WTC11 (cell line): ENCODE results near the gene RNF152. TPM values are rescaled to one million over a fixed set of nuclear protein-coding genes. Genes with fewer than 3 reads are reported as not detected.

Experiments used
- ATAC-seq: fragments of 200-7000 bp; cut with Tn5 transposase; 2 replicates; pipeline ENCODE4 v1.10.0; 2021; ENCODE audit warnings: mild to moderate bottlenecking, moderate library complexity
- CTCF ChIA-PET: fragments of 300-600 bp; sonication (Branson Sonifier 250); formaldehyde crosslinking; loops from one replicate; lab custom pipeline; 2021; ENCODE audit warnings: antibody characterized with exemption; lab: Charles Lee
- POLR2A ChIA-PET: fragments of 350-600 bp; sonication (Branson Sonifier 250); formaldehyde crosslinking; loops from one replicate; lab custom pipeline; 2021; ENCODE audit warnings: antibody characterized with exemption; lab: Charles Lee
- DNase-seq: peaks from one replicate; pipeline ENCODE4 v3.0.0; 2021; ENCODE audit warnings: low spot score
- H3K27ac Mint-ChIP-seq: 2 replicates; pipeline ENCODE4 v1.8.0; 2021; ENCODE audit warnings: mixed read lengths
- H3K27me3 Mint-ChIP-seq: 2 replicates; pipeline ENCODE4 v1.8.0; 2021; ENCODE audit warnings: low read depth, mild to moderate bottlenecking, moderate library complexity, mixed read lengths
- H3K36me3 Mint-ChIP-seq: 2 replicates; pipeline ENCODE4 v1.8.0; 2021; ENCODE audit warnings: mixed read lengths
- H3K4me1 Mint-ChIP-seq: 2 replicates; pipeline ENCODE4 v1.8.0; 2022; ENCODE audit warnings: mixed read lengths
- H3K4me3 Mint-ChIP-seq: 2 replicates; pipeline ENCODE4 v1.8.0; 2021; ENCODE audit warnings: mild to moderate bottlenecking, moderate library complexity, mixed read lengths
- H3K9me3 Mint-ChIP-seq: 2 replicates; pipeline ENCODE4 v1.8.0; 2021; ENCODE audit warnings: mixed read lengths
- ARID4B ChIP-seq: sonication (generic); formaldehyde crosslinking; IDR thresholded peaks from 2 replicates; pipeline ENCODE4 v1.8.0; 2023; ENCODE audit warnings: missing genetic modification reagents, mild to moderate bottlenecking, borderline replicate concordance
- ATF1 ChIP-seq: sonication (generic); formaldehyde crosslinking; IDR thresholded peaks from 2 replicates; pipeline ENCODE4 v1.8.1; 2023; ENCODE audit warnings: mild to moderate bottlenecking, moderate library complexity, missing genetic modification reagents
- CBFB ChIP-seq: sonication (generic); formaldehyde crosslinking; IDR thresholded peaks from 2 replicates; pipeline ENCODE4 v1.8.1; 2022; ENCODE audit warnings: mild to moderate bottlenecking, low read depth, missing genetic modification reagents
- CDX4 ChIP-seq: fragments of 250-450 bp; sonication (Bioruptor Pico); IDR thresholded peaks from 2 replicates; pipeline ENCODE4 v1.9.0; 2021; ENCODE audit warnings: moderate library complexity, mild to moderate bottlenecking, inconsistent platforms, borderline replicate concordance
- E2F1 ChIP-seq: sonication (generic); formaldehyde crosslinking; IDR thresholded peaks from 2 replicates; pipeline ENCODE4 v1.8.0; 2022; ENCODE audit warnings: mild to moderate bottlenecking, missing genetic modification reagents
- E2F5 ChIP-seq: sonication (generic); formaldehyde crosslinking; IDR thresholded peaks from 2 replicates; pipeline ENCODE4 v1.8.1; 2022; ENCODE audit warnings: mild to moderate bottlenecking, moderate library complexity, missing genetic modification reagents
- ELF4 ChIP-seq: sonication (generic); formaldehyde crosslinking; IDR thresholded peaks from 2 replicates; pipeline ENCODE4 v1.8.1; 2022; ENCODE audit warnings: low read depth, mild to moderate bottlenecking, moderate library complexity, missing genetic modification reagents
- ETV6 ChIP-seq: sonication (generic); formaldehyde crosslinking; IDR thresholded peaks from 2 replicates; pipeline ENCODE4 v1.8.1; 2022; ENCODE audit warnings: mild to moderate bottlenecking, missing genetic modification reagents
- FOXJ3 ChIP-seq: sonication (generic); formaldehyde crosslinking; IDR thresholded peaks from 2 replicates; pipeline ENCODE4 v1.9.0; 2021; ENCODE audit warnings: missing genetic modification reagents, mild to moderate bottlenecking, borderline replicate concordance
- IRF2 ChIP-seq: sonication (generic); formaldehyde crosslinking; IDR thresholded peaks from 2 replicates; pipeline ENCODE4 v1.8.0; 2022; ENCODE audit warnings: low read depth, missing genetic modification reagents, borderline replicate concordance
- NFATC4 ChIP-seq: fragments of 250-450 bp; sonication (Bioruptor Pico); IDR thresholded peaks from 2 replicates; pipeline ENCODE4 v1.9.0; 2021; ENCODE audit warnings: mild to moderate bottlenecking
- OVOL2 ChIP-seq: fragments of 250-450 bp; sonication (Bioruptor Pico); IDR thresholded peaks from 2 replicates; pipeline ENCODE4 v1.9.0; 2021; ENCODE audit warnings: mild to moderate bottlenecking, borderline replicate concordance
- RORB ChIP-seq: fragments of 250-450 bp; sonication (Bioruptor Pico); IDR thresholded peaks from 2 replicates; pipeline ENCODE4 v1.9.0; 2021; ENCODE audit warnings: mild to moderate bottlenecking
- SMAD4 ChIP-seq: sonication (generic); formaldehyde crosslinking; IDR thresholded peaks from 2 replicates; pipeline ENCODE4 v1.8.0; 2022; ENCODE audit warnings: mild to moderate bottlenecking, missing genetic modification reagents
- SOX15 ChIP-seq: fragments of 250-450 bp; sonication (Bioruptor Pico); IDR thresholded peaks from 2 replicates; pipeline ENCODE4 v1.9.0; 2021; ENCODE audit warnings: mild to moderate bottlenecking
- USF2 ChIP-seq: sonication (generic); formaldehyde crosslinking; IDR thresholded peaks from 2 replicates; pipeline ENCODE4 v1.8.1; 2023; ENCODE audit warnings: mild to moderate bottlenecking, missing genetic modification reagents, moderate library complexity
- ZBTB43 ChIP-seq: sonication (generic); formaldehyde crosslinking; IDR thresholded peaks from 2 replicates; pipeline ENCODE4 v1.8.1; 2023; ENCODE audit warnings: mild to moderate bottlenecking, missing genetic modification reagents
- ZMAT4 ChIP-seq: fragments of 250-450 bp; sonication (Bioruptor Pico); IDR thresholded peaks from 2 replicates; pipeline ENCODE4 v1.9.0; 2021; ENCODE audit warnings: mild to moderate bottlenecking
- ZNF138 ChIP-seq: sonication (generic); formaldehyde crosslinking; conservative IDR thresholded peaks from 2 replicates; pipeline ENCODE4 v1.8.1; 2022; ENCODE audit warnings: mild to moderate bottlenecking, moderate library complexity, missing genetic modification reagents
- ZNF232 ChIP-seq: sonication (generic); formaldehyde crosslinking; IDR thresholded peaks from 2 replicates; pipeline ENCODE4 v1.8.0; 2022; ENCODE audit warnings: mild to moderate bottlenecking, missing genetic modification reagents
- ZNF263 ChIP-seq: sonication (generic); formaldehyde crosslinking; IDR thresholded peaks from 2 replicates; pipeline ENCODE4 v1.8.1; 2022; ENCODE audit warnings: low read depth, mild to moderate bottlenecking, moderate library complexity, missing genetic modification reagents
- ZNF396 ChIP-seq: fragments of 250-450 bp; sonication (Bioruptor Pico); IDR thresholded peaks from 2 replicates; pipeline ENCODE4 v1.8.0; 2021; ENCODE audit warnings: mild to moderate bottlenecking, moderate library complexity, borderline replicate concordance
- total RNA-seq: library from RNA; stranded (reverse); gene quantifications from 3 replicates; pipeline ENCODE4 v1.2.3, GENCODE V29; 2021

Gene RNF152
- total RNA-seq, 1 experiment from 2014 or later, result 3.7 TPM

GRCh38 chr18:61785588-61785987 lies 107.2 kb downstream of the RNF152 start:
- Mint-ChIP-seq H3K9me3 (peaks cover 31% of the 10 kb centered on the region), H3K27me3 (no peaks in the 10 kb centered on the region), H3K4me3 (no peak overlapping the region), H3K27ac (no peak overlapping the region), H3K4me1 (no peaks in the 10 kb centered on the region), H3K36me3 (peaks cover 17% of the 10 kb centered on the region)
- ChIA-PET CTCF (no interaction called here), POLR2A (no interaction called here)
- DNase-seq (no peak), ATAC-seq (no peak)
- TF ChIP-seq ZNF263 (CRISPR knock-in tag) (no peak), USF2 (CRISPR knock-in tag) (no peak), E2F1 (CRISPR knock-in tag) (no peak), CDX4 (CRISPR knock-in tag) (no peak), E2F5 (CRISPR knock-in tag) (no peak), ZNF138 (CRISPR knock-in tag) (no peak), ZNF396 (CRISPR knock-in tag) (no peak), IRF2 (no peak), FOXJ3 (no peak)

- Mint-ChIP-seq H3K27ac (no peak overlapping the region), H3K36me3 (peaks cover 17% of the 10 kb centered on the region), H3K9me3 (peaks cover 31% of the 10 kb centered on the region), H3K27me3 (no peaks in the 10 kb centered on the region), H3K4me1 (no peaks in the 10 kb centered on the region), H3K4me3 (no peak overlapping the region)
- no peak for DNase-seq
- ChIA-PET CTCF (no interaction called here), POLR2A (no interaction called here)
- no peak for TF ChIP-seq ETV6 (CRISPR knock-in tag)
- TF ChIP-seq SMAD4 (CRISPR knock-in tag), result no peak
- TF ChIP-seq RORB (CRISPR knock-in tag), result no peak
- no peak for TF ChIP-seq ELF4 (CRISPR knock-in tag)
- no peak for TF ChIP-seq CBFB
- TF ChIP-seq ZMAT4 (CRISPR knock-in tag), result no peak
- no peak for TF ChIP-seq OVOL2 (CRISPR knock-in tag)
- no peak for TF ChIP-seq ATF1 (CRISPR knock-in tag)
- TF ChIP-seq ZBTB43, result no peak
- no peak for TF ChIP-seq ZNF232
- no peak for TF ChIP-seq SOX15 (CRISPR knock-in tag)
- no peak for TF ChIP-seq IRF2
- no peak for TF ChIP-seq NFATC4 (CRISPR knock-in tag)
- TF ChIP-seq ARID4B (CRISPR knock-in tag), result no peak
- no peak for ATAC-seq
Measured at GRCh38 chr18:61784834-61785233, 108.0 kb downstream of the RNF152 start.
